Peyer's patch (tissue), 4 donors: ENCODE measurements around the gene UROC1. TPM values are rescaled to one million over a fixed set of nuclear protein-coding genes. Genes with fewer than 3 reads are reported as not detected.

Experiments
- DNase-seq, 3 donors: peaks; one replicate each; pipeline ENCODE4 v3.0.0-alpha.2; 2017 to 2019
- H3K27ac ChIP-seq, 4 donors: fragments of 200-600 bp; sonication (generic); one replicate each; pipeline ENCODE4 v1.5.1; 2016 to 2019
- H3K27me3 ChIP-seq, 2 donors: fragments of 200-600 bp; sonication (generic); one replicate each; pipeline ENCODE4 v1.5.1; 2019
- H3K36me3 ChIP-seq, 3 donors: fragments of 200-600 bp; sonication (generic); one replicate each; pipeline ENCODE4 v1.5.1; 2016 to 2019
- H3K4me1 ChIP-seq, 4 donors: fragments of 200-600 bp; sonication (generic); one replicate each; pipeline ENCODE4 v1.5.1; 2016 to 2019
- H3K4me3 ChIP-seq, 4 donors: fragments of 200-600 bp; sonication (generic); 1 replicate in 3 of 4; 2 replicates in 1 of 4; pipeline ENCODE4 v1.5.1; 2016 to 2019; ENCODE audit warnings: mild to moderate bottlenecking in 1 of 4
- H3K9me3 ChIP-seq, 4 donors: fragments of 200-600 bp; sonication (generic); one replicate each; pipeline ENCODE4 v1.5.1; 2016 to 2019; ENCODE audit warnings: mild to moderate bottlenecking in 1 of 4
- CTCF ChIP-seq, 6 experiments: fragments of 450-650 bp in 4 of 6; fragments of 200-600 bp in 2 of 6; sonication (generic) in 1 of 6; IDR thresholded peaks; one replicate each; pipeline ENCODE4 v1.5.1; 2017 to 2019; ENCODE audit warnings: antibody characterized with exemption in 6 of 6, mild to moderate bottlenecking in 3 of 6, moderate library complexity in 1 of 6
- POLR2A ChIP-seq, 2 donors: fragments of 450-650 bp; IDR thresholded peaks; one replicate each; pipeline ENCODE4 v1.5.1; 2017; ENCODE audit warnings: antibody characterized with exemption in 2 of 2, mild to moderate bottlenecking in 2 of 2, moderate library complexity in 2 of 2
- total RNA-seq, 4 donors: library from RNA; depleted of rRNA; stranded (reverse); fragments of >200 nt; gene quantifications; one replicate each; pipeline ENCODE4 v1.1.0, GENCODE V29; 2016

Gene UROC1
- total RNA-seq, 4 donors from 2014 or later, result not detected

DNA sequence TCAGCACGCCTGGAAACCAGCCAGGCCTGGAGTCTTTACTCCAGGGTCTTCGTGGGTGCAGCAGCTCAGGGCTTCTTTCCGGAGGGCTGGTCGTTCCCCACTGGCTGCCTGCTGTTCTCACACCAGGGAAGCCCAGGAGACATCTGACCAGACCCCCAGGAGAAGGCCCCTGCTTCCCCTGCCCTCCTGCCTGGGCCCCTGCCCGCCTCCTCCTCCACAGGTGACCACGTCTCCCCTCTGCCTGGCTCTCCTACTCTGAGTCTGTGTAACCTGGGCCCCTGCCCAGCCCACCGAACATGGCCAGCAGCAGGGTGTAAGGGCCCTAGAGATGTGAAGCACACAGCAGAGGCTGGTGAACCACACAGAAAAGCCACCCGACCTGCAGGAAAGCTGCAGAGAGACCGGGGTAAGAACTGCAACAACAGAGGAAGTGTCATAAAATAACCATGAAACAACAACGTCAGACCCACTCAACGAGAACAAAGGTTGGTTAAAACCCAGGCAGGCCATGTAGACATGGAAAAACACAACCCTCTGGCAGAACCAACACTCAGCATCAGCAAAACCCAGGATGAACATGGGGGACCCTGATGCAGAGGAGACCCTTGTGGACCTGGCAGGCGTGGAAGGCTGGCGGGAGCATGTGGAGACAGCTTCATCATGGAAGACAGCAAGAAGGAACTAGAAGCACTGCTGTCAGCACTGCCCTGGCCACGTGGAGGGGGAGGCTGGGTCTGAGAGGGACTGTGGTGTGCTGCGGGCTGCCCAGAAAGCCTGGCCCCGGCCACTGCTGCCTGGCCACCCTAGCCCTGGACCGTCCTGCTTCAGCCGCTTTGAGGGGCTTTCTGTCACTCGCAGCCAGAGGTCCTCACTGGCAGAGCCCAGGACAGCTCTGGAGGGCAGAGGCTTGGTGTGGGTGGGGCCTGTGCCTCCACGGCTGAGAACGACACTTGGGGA is 20.4 kb downstream of the UROC1 start:
- no peak overlapping the region for H3K27ac ChIP-seq
- H3K36me3 ChIP-seq, result no peaks in the 10 kb centered on the region
- no peak for DNase-seq
- H3K9me3 ChIP-seq, result no peaks in the 10 kb centered on the region
- no peak overlapping the region for H3K4me3 ChIP-seq
- no peaks in the 10 kb centered on the region for H3K27me3 ChIP-seq
- no peak for TF ChIP-seq POLR2A (IDR thresholded peaks at IDR 0.05)
- TF ChIP-seq CTCF (IDR thresholded peaks at IDR 0.05), result no peak
- no peaks in the 10 kb centered on the region for H3K4me1 ChIP-seq

DNA sequence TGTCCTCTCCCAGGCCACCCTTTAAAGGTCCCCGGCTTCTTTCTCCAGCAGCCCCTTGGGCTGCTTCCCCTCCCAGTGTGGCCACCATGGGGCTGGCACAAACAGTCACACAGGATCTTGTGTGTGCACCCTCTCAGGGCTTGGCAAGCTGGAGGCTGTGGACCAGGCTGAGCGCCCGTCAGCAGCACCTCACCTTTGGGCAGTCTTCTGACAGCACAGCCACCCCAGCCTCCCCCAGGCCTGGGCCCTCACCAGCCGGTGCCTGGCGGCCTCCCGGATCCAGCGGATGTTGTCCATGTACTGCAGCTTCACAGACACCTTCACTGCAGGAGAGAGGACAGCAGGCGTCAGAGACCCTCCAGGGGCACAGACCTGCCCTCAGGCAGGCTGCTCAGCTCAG is 21.8 kb downstream of the UROC1 start:
- Histone ChIP-seq H3K27ac (no peak overlapping the region), H3K9me3 (no peaks in the 10 kb centered on the region), H3K4me3 (no peak overlapping the region), H3K4me1 (no peaks in the 10 kb centered on the region), H3K27me3 (no peaks in the 10 kb centered on the region), H3K36me3 (no peaks in the 10 kb centered on the region)
- TF ChIP-seq CTCF (IDR thresholded peaks at IDR 0.05), result no peak
- no peak for TF ChIP-seq POLR2A (IDR thresholded peaks at IDR 0.05)
- DNase-seq, result no peak

- no peaks in the 10 kb centered on the region for H3K4me1 ChIP-seq
- H3K36me3 ChIP-seq, result no peaks in the 10 kb centered on the region
- H3K9me3 ChIP-seq, result no peaks in the 10 kb centered on the region
- TF ChIP-seq POLR2A (IDR thresholded peaks at IDR 0.05) (no peak), CTCF (IDR thresholded peaks at IDR 0.05) (no peak)
- DNase-seq, result no peak
- H3K27ac ChIP-seq, result no peak overlapping the region
- H3K27me3 ChIP-seq, result no peaks in the 10 kb centered on the region
- no peak overlapping the region for H3K4me3 ChIP-seq
Measured at GRCh38 chr3:126494970-126495230, 22.7 kb downstream of the UROC1 start.

GRCh38 chr3:126494204-126494969 is 23.2 kb downstream of the UROC1 start:
- H3K36me3 ChIP-seq, result no peaks in the 10 kb centered on the region
- no peak for DNase-seq
- no peak overlapping the region for H3K27ac ChIP-seq
- TF ChIP-seq CTCF (IDR thresholded peaks at IDR 0.05) (no peak), POLR2A (IDR thresholded peaks at IDR 0.05) (no peak)
- H3K27me3 ChIP-seq, result no peaks in the 10 kb centered on the region
- no peak overlapping the region for H3K4me3 ChIP-seq
- H3K9me3 ChIP-seq, result no peaks in the 10 kb centered on the region
- H3K4me1 ChIP-seq, result no peaks in the 10 kb centered on the region

- Histone ChIP-seq H3K4me3 (no peak overlapping the region), H3K36me3 (no peaks in the 10 kb centered on the region), H3K4me1 (no peaks in the 10 kb centered on the region), H3K27ac (no peak overlapping the region), H3K9me3 (no peaks in the 10 kb centered on the region), H3K27me3 (no peaks in the 10 kb centered on the region)
- DNase-seq, result no peak
- no peak for TF ChIP-seq CTCF (IDR thresholded peaks at IDR 0.05)
- TF ChIP-seq POLR2A (IDR thresholded peaks at IDR 0.05), result no peak
Measured at GRCh38 chr3:126493739-126494138, 23.8 kb downstream of the UROC1 start.
